Mesodermal cell (in vitro differentiated cells): Measurements from ENCODE around the gene KLHL25.

Source experiments
- H3K27ac ChIP-seq: 2 replicates; pipeline ENCODE4 v1.7.0; 2013; ENCODE audit warnings: mild to moderate bottlenecking, low read depth, low read length, moderate library complexity; ENCODE audit not compliant: severe bottlenecking
- H3K36me3 ChIP-seq: 2 replicates; pipeline ENCODE4 v1.7.1; 2013; ENCODE audit warnings: mild to moderate bottlenecking, low read length, moderate library complexity; ENCODE audit not compliant: control insufficient read depth, insufficient read depth
- H3K4me1 ChIP-seq: one replicate; pipeline ENCODE4 v1.7.1; 2013; ENCODE audit warnings: mild to moderate bottlenecking, low read length; ENCODE audit not compliant: insufficient read depth, control insufficient read depth, poor library complexity, severe bottlenecking
- H3K4me3 ChIP-seq: 2 replicates; pipeline ENCODE4 v1.7.0; 2013; ENCODE audit warnings: low read length, control low read depth, mild to moderate bottlenecking; ENCODE audit not compliant: insufficient read depth, poor library complexity, severe bottlenecking; ENCODE audit errors: extremely low read depth
- H3K9me3 ChIP-seq: 2 replicates; pipeline ENCODE4 v1.7.1; 2013; ENCODE audit warnings: mild to moderate bottlenecking, low read length, moderate library complexity; ENCODE audit not compliant: control insufficient read depth
- WGBS, 2 experiments: methylation state at CpG; one replicate each; pipeline ENCODE4 v1.1.5; 2013; ENCODE audit warnings: missing lambda C conversion rate in 2 of 2; ENCODE audit not compliant: insufficient coverage in 2 of 2; 5-methylcytosine and 5-hydroxymethylcytosine counted together

KLHL25 gene

DNA sequence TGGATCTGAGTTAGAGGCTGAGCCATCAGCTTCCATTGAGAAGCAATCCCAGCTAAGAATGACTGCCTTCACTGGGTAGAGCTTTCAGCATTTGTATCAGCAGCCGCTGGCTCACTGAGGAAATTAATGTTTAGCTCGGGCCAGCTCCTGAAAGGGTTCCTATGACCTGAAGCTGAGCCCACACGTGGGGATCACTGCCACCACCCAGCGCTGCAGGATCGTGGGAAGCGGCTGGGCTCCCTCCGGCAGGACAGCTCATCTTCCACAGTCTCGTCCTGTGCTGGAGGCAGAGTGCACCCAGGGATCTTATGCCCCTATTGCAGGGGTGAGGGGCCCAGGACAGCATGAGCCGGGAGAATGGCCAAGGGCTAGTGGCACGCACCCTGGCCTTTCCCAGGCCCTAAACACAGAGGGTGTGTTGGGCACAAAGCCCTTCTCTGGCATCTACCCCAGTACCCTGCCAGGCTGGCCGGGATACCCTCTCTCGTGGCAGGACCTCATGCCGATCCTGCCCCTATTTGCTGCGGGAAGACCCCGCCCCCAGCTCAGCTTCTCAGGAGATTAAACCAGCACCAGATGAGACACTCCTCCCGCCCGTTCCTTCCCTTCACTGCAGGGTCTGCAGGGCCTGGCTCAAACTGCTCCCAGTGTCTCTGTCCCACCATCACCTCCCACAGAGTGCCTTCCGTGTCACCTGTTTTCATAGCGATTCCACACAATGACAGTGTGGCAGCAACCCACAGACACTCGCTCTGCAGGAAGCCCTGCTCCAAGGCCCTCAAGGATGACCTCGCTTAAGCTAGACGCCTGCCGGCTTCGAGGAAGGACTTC is 28.5 kb downstream of the KLHL25 start:
- H3K4me1 ChIP-seq = peaks cover 22% of the 10 kb centered on the region
- H3K4me3 ChIP-seq = no peak overlapping the region
- H3K36me3 ChIP-seq = peaks cover 34% of the 10 kb centered on the region
- WGBS, 2 experiments = 79 to 85% methylated on average over 19 to 24 of the region's 24 CpGs
- no peaks in the 10 kb centered on the region for H3K9me3 ChIP-seq
- H3K27ac ChIP-seq = no peak overlapping the region

DNA sequence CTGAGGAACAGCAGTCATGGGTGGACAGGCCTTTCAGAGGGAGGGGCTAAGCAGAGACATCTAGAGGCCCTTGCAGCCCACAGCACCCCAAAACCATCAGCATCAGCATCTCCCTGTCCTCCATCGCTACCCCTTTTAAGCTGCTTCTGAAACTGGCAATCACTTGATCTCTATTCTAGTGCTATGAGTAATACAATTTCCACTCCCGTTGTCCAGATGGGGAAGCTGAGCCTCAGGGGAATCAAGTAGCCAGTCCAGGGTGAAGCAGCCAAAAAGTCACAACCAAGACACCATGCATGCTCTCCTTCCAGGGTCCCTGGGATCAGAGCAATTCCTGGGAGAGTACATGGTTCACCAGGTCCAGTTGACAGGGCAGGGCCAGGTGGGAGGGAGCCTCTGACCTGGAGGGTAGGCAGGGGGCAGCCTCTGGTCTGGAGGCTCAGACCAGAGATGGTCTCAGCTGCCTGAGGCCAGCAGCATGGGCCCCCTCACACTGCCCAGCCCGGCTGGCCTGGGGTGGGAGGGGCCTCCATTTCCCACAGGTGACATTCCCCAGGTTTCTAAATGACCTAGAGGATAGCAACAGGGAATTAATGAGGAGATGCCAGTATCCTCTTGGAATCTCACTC is 30.0 kb downstream of the KLHL25 start:
- WGBS, 2 experiments = 83 to 100% methylated on average over 2 to 3 of the region's 3 CpGs
- H3K36me3 ChIP-seq = peaks cover 40% of the 10 kb centered on the region
- H3K27ac ChIP-seq = no peak overlapping the region

DNA sequence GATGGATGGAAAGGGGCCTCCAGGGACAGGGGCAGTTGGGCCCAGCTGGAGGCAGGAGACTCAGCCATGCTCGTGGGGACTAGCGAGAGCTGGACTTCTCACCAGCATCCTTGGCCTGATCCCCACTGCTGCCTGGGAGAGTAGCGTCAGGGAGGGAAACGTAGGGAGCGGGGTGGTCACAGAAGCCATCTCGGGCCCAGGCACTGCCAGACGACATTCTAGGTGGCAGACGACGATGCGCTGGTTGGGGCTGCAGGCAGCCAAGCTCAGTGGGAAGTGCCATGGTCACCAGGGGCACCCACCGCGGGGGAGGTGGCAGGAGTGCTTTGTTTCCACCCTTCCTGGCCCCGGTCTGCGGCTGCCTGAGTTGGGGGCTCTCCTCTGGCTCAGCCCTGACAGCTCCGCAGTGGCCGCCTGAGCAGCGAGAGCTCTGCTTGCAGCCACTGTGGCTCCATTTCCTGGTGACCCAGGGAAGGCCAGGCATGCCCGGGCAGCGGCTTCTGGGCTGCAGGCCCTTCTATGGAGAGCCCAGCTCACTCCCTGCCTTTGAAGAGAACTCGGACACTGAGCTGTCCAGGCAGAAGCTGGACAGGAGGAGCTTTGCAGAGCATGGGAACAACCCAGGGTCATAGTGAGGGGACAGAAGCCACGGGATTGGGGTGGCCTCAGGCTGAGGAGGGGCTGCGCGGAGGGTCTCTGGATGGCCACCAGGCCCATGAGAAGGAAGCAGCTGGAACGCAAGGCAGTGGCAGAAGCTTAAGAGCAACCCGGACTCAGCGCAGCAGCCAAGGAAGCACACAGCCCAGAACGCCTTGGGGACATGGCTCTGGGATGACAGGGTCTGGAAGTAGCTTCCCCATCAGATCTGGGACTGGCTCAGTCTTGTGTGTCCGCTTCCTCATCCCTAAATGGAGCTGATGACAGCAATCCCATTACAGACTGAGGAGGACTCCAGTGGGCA is 30.8 kb downstream of the KLHL25 start:
- Histone ChIP-seq H3K4me1 (peaks cover 13% of the 10 kb centered on the region), H3K36me3 (peaks cover 43% of the 10 kb centered on the region), H3K27ac (peak overlapping the region; percentile 52), H3K4me3 (no peak overlapping the region), H3K9me3 (no peaks in the 10 kb centered on the region)
- WGBS, 2 experiments = 93 to 96% methylated on average over 27 to 28 of the region's 28 CpGs

More for the DNA sequence above, 30.0 kb downstream of the KLHL25 start:
- Histone ChIP-seq H3K9me3 (no peaks in the 10 kb centered on the region), H3K4me3 (no peak overlapping the region), H3K4me1 (peaks cover 15% of the 10 kb centered on the region)

DNA sequence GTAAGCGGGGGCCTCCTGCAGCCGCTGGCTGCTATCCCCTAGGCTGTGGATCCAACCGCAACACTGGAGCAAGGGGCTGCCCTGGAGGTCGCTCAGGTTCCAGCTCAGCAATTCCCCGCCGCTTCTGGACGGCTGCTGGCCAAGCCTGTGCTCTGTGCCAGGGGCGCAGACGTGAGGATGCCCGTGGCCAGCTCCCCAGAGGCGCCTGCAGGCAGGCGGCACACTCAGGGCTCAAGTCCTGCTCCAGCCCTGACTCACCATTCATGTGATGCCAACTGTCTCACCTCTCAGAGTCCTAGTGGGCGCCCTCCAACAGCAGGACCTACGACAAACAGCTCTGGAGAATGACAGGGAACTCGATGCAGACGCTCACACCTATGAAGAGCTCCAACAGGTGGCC is 31.6 kb downstream of the KLHL25 start:
- 95 to 97% methylated on average over 14 to 16 of the region's 16 CpGs for WGBS, 2 experiments
- Histone ChIP-seq H3K9me3 (no peaks in the 10 kb centered on the region), H3K27ac (no peak overlapping the region), H3K36me3 (peaks cover 43% of the 10 kb centered on the region), H3K4me1 (peaks cover 13% of the 10 kb centered on the region), H3K4me3 (no peak overlapping the region)

DNA sequence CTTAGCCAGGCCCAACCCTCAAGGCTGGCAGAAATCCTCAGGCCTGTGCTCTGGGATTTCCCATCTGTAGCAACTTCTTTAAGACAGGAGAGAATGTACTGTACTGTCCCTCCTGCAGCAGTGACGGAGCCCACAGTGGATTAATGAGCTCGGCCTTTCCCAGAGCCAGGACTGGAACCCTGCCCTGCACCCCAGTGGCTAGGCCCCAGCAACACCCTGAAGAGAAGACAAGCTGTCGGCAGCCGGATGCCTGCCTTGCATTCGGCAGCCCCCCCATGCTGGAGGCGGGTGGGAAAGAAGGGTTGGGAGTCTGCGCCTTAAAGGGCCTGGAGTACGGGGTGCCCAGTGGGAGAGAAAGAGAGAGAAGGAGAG is 32.0 kb downstream of the KLHL25 start:
- Histone ChIP-seq H3K9me3 (no peaks in the 10 kb centered on the region), H3K27ac (no peak overlapping the region), H3K36me3 (peaks cover 39% of the 10 kb centered on the region), H3K4me1 (peaks cover 13% of the 10 kb centered on the region), H3K4me3 (no peak overlapping the region)
- WGBS, 2 experiments = 91 to 94% methylated on average over 7 to 8 of the region's 8 CpGs

DNA sequence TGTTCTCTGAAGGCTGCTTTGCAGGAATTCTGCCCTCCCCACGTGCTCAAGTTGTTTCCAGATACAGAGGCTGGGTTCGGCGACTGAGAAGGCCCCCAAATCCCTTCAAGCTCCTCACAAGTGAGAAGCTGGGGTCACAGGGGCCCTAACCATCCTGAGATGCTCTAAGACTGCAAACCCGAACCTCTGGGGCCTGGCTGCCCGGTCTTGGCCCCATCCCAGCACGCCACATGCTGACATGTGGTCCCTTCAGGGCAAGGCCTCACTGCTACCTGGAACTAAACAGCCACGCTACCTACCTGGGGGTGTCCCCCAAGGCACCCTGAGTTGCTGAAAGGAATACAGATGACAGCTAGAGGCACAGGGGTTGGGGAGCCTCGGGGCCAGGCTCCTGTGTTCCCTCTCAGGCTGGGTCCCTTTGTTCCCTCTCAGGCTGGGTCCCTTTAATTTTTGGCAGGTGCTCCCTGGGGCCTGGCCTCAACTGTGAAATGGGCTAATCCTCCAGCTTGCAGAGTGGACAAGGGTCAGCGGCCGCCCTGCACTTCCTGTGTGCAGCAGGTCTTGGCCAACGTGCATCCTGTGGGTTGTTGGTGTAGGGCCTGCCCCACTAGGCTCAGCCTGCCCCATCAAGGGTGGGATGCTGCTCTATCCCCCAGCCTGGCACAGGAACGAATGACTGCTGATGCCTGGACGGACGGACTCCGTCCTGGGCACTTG is 32.5 kb downstream of the KLHL25 start:
- Histone ChIP-seq H3K4me1 (peaks cover 13% of the 10 kb centered on the region), H3K4me3 (no peak overlapping the region), H3K36me3 (peaks cover 39% of the 10 kb centered on the region), H3K27ac (no peak overlapping the region), H3K9me3 (no peaks in the 10 kb centered on the region)
- 92 to 95% methylated on average over 15 of the region's 15 CpGs for WGBS, 2 experiments

DNA sequence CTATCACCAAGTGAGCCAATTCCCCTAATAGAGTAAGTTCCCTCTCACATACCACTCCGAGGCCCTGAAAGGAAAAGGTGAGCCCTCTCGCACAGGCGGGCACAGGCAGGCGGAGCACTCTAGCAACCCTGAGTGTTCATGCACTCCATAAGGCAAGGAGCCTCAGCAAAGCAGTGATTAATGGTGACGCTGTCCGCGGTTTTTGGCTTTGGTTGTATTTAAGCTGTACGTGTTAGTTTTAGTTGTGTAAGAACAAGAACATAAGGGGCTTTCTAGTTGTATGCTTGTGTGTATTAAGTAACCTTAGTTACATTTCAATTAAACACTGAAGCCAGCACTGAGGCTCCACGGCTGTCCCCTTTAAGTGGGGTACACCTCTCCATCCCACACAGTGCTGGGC is 33.1 kb downstream of the KLHL25 start:
- H3K4me1 ChIP-seq = peaks cover 13% of the 10 kb centered on the region
- no peak overlapping the region for H3K4me3 ChIP-seq
- no peak overlapping the region for H3K27ac ChIP-seq
- peaks cover 39% of the 10 kb centered on the region for H3K36me3 ChIP-seq
- 92 to 100% methylated on average over 2 to 5 of the region's 9 CpGs for WGBS, 2 experiments
- H3K9me3 ChIP-seq = no peaks in the 10 kb centered on the region

DNA sequence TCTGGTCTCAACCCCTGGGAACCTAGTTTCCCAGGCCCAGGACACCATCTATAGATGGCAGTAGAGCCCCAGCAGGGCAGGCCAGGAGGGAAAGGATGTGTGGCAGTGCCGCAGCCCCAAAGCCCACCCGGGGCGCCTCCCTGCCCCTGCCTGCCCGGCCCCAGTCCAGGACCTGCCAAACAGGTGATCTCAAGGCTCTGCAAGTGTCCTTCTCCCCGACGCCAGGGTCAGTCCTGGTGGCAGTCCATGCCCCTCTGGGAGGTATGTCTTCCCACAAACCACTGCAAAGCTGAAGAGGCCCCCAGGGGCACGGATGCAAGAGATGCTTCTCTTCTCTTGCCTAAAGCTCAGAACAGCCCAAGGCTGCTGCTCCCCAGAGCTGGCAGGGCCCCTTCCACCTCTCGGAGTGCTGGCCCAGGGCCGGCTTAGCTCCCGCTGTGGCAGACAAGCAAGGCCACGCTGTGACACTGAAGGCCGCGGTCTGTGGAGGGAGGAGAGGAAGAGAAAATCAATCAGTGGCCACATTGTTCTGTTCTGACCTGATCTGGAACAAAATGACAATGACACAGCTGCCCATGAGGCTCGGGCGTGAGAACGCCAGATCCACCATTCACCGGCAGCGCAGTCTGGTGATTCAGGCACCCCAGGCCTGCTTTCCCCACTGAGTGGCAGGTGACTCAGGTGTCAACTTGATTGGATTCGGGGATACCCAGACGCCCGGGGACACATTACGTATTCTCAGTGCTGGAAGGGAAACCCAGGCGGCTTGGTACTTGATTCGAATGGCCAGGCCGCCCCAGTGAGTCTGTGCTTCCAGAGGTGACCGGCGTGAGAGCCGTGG is 34.0 kb downstream of the KLHL25 start:
- Histone ChIP-seq H3K4me1 (peaks cover 13% of the 10 kb centered on the region), H3K9me3 (no peaks in the 10 kb centered on the region), H3K36me3 (peaks cover 43% of the 10 kb centered on the region), H3K4me3 (no peak overlapping the region), H3K27ac (no peak overlapping the region)
- WGBS, 2 experiments = 93 to 95% methylated on average over 26 to 28 of the region's 28 CpGs

DNA sequence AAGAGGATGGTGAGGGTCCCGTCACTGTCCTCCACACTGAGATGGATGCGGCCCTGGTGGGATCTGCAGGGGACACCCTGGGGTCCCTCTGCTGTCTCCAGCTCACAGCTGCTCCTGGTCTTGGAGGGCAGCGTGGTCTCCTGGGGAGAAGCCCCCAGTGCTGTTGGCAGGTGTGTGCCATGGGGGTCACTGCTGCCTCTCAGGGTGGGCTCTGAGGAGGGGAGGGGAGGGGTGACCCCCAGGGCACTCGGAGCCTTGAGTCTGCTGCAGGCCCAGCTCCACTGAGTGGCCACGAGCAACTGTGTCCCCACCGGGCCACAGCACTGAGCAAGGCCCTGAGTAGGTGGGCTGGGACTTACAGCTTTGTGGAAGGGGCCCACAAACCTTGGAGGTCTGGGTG is 34.7 kb downstream of the KLHL25 start:
- H3K9me3 ChIP-seq = no peaks in the 10 kb centered on the region
- whole genome bisulfite sequencing, 2 experiments = 90 to 98% methylated on average over 4 to 5 of the region's 6 CpGs
- H3K36me3 ChIP-seq = peaks cover 45% of the 10 kb centered on the region

More for the DNA sequence above, 34.7 kb downstream of the KLHL25 start:
- Histone ChIP-seq H3K27ac (no peak overlapping the region), H3K4me1 (peaks cover 13% of the 10 kb centered on the region), H3K4me3 (no peak overlapping the region)
